ENCODE results near the gene PLIN5.

The PLIN5 gene

DNA sequence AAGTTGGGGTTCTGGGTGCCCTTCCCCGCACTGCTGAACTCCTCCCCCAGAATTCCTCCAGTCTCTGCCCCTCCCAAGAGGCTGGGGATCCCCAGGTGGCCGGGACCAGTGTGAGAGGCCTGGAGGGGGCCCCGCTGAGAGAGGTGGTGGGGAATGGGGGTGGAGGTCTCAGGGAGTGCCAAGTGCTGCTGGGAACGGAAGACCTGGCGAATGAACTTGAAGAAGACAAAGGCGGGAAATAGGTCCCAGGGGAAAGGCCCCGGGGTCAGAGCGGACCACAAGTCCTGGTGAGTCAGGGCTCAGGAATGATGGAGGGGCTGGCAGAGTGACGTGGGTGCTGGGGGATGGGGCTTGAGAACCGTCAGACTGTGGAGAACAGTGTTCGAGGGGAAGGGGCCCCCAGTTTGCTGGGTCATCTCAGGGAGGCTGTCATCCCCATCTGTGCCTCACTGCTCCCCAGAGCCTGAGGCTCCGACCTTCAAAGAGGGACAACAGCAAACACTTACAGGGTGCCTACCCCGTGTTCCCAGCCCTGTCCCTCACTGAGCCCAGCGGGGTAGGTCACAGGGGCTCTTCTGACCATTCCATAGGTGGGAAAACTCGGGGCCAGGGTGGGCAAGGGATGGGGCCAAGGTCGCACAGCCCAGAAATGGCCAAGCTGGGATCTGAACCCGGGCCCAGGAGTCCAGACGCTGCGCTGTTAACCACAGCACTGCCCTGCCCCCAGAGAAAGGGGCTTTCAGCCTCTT lies 40.4 kb upstream of the PLIN5 start:
- H3K4me3 ChIP-seq (ENCODE audit: low read depth, low read length), result no peak overlapping the region
- no peak for DNase-seq (ENCODE audit: low read depth)
- TF ChIP-seq, protein P1, sequence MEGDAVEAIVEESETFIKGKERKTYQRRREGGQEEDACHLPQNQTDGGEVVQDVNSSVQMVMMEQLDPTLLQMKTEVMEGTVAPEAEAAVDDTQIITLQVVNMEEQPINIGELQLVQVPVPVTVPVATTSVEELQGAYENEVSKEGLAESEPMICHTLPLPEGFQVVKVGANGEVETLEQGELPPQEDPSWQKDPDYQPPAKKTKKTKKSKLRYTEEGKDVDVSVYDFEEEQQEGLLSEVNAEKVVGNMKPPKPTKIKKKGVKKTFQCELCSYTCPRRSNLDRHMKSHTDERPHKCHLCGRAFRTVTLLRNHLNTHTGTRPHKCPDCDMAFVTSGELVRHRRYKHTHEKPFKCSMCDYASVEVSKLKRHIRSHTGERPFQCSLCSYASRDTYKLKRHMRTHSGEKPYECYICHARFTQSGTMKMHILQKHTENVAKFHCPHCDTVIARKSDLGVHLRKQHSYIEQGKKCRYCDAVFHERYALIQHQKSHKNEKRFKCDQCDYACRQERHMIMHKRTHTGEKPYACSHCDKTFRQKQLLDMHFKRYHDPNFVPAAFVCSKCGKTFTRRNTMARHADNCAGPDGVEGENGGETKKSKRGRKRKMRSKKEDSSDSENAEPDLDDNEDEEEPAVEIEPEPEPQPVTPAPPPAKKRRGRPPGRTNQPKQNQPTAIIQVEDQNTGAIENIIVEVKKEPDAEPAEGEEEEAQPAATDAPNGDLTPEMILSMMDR (IDR thresholded peaks at IDR 0.05; ENCODE audit: control insufficient read depth, extremely low read depth, insufficient read depth), result no peak

DNA sequence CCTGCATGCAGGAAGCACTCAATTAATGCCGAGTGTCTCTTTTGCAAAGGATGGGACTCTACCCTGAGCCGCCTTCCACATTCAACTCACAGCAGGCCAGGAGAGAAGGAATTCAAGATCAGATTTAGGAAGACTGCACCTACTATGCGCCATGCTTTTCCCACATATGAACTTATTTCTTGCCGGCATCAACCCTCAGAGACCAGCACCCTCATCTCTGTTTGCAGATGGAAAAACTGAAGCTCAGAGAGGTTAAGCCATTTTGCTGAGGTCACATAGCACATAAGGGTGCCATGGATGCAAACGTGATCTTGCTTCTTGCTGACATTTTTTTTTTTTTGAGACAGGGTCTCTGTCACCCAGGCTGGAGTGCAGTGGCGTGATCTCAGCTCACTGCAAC lies 38.7 kb upstream of the PLIN5 start:
- H3K4me3 ChIP-seq (ENCODE audit: low read depth, low read length), result no peak overlapping the region
- no peak for DNase-seq (ENCODE audit: low read depth)
- TF ChIP-seq, protein P1 (IDR thresholded peaks at IDR 0.05; ENCODE audit: control insufficient read depth, extremely low read depth, insufficient read depth), result no peak

DNA sequence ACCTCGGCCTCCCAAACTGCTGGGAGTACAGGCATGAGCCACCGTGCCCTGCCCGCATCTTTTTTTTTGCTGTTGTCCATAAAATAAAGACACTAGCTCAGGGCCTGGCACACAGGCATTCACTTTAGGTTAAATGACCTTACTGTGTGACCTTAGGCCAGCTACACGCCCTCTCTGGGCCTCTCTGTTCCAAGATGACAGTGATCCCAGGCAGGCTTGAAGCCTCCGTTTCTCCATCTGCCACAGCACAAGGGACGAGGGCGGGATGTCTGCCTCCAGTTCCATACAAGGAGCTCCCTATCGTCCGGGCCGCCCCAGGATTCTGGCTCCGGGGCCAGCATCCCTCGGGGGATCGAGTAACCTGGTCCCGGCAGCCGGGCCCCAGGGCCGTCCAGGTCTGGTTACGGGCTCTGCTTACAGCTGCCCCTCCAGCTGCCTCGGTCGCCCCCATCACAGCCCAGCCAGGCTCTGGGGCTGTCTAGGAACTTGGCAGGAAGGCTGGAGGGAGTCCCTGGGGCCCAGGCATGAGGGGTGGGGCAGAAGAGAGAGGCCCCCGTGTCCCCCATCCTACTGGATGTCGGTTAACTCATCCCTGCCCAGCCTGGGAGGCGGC lies 36.4 kb upstream of the PLIN5 start:
- DNase-seq (ENCODE audit: low read depth), result no peak
- no peak overlapping the region for H3K4me3 ChIP-seq (ENCODE audit: low read depth, low read length)
- TF ChIP-seq, protein P1 (IDR thresholded peaks at IDR 0.05; ENCODE audit: control insufficient read depth, extremely low read depth, insufficient read depth), result no peak

DNA sequence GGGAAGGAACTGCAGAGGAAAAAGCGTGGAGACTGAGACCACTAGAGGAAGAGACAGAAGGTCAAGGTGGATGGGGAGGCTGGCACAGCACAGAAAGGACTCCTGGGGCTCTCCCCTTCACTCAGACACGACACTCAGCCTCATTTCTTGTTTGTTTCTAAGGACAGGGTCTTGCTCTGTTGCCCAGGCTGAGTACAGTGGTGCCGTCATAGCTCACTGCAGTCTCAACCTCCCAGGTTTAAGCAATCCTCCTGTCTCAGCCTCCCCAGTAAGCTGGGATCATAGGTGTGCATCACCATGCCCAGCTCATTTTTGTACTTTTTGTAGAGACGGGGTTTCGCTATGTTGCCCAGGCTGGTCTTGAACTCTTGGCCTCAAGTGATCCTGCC lies 35.9 kb upstream of the PLIN5 start:
- TF ChIP-seq, protein P1 (IDR thresholded peaks at IDR 0.05; ENCODE audit: control insufficient read depth, extremely low read depth, insufficient read depth), result no peak
- H3K4me3 ChIP-seq (ENCODE audit: low read depth, low read length), result no peak overlapping the region
- no peak for DNase-seq (ENCODE audit: low read depth)

DNA sequence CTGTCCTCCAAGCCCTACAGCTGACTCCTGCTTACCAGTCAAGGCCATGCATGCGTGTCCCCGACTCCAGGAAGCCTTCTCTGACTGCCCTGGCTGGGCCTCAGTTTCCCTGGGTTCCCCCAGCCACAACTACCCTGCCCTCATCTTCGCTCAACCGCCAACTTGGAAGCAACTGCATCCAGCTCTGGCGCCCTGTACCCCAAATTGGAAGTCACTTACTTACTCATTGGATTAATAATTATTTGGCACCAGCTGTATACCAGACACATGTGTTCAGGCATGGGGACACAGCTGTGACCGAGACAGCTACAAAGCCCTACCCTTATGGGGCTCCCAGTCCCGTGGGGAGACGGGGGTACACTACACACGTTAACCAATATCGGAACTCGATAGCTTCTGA lies 35.4 kb upstream of the PLIN5 start:
- TF ChIP-seq, protein P1 (IDR thresholded peaks at IDR 0.05; ENCODE audit: control insufficient read depth, extremely low read depth, insufficient read depth), result no peak
- no peak for DNase-seq (ENCODE audit: low read depth)
- no peak overlapping the region for H3K4me3 ChIP-seq (ENCODE audit: low read depth, low read length)

DNA sequence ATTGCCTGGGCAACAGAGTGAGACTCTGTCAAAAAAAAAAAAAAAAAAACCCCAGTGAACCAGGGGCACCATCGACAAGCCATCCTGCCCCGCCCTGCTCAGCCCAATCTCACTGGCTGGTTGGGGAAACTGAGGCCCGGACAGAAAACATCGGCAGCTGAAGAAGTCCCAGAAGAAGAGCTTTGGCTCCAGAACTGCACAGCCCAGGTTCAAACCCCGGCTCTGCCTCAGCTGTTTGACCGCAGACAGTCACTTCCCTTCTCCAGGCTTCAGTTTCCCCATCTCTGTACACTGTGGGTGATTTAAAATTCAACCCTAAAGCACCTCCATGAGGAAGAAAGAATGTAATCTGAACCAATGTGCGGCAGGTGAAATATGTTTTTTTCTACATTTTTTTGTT lies 33.9 kb upstream of the PLIN5 start:
- H3K4me3 ChIP-seq (ENCODE audit: low read depth, low read length), result no peak overlapping the region
- TF ChIP-seq, protein P1 (IDR thresholded peaks at IDR 0.05; ENCODE audit: control insufficient read depth, extremely low read depth, insufficient read depth), result no peak
- no peak for DNase-seq (ENCODE audit: low read depth)
